HepG2 (cell line): ENCODE measurements around the gene LIPE.

ENCODE experiments used
- DNMT1 ChIP-seq: sonication (generic); formaldehyde crosslinking; IDR thresholded peaks from 2 replicates; pipeline ENCODE4 v1.5.1; 2020; ENCODE audit warnings: mild to moderate bottlenecking, missing genetic modification reagents
- KDM4B ChIP-seq: sonication (generic); formaldehyde crosslinking; IDR thresholded peaks from 2 replicates; pipeline ENCODE4 v1.4.0; 2020; ENCODE audit warnings: missing genetic modification reagents
- NFYB ChIP-seq: sonication (generic); formaldehyde crosslinking; IDR thresholded peaks from 2 replicates; pipeline ENCODE4 v1.4.0; 2020; ENCODE audit warnings: missing genetic modification reagents
- POLR2AphosphoS5 ChIP-seq: IDR thresholded peaks from 2 replicates; pipeline ENCODE4 v1.6.1; 2012; ENCODE audit warnings: low read depth, low read length
- ZNF264 ChIP-seq: sonication (generic); formaldehyde crosslinking; IDR thresholded peaks from 2 replicates; pipeline ENCODE4 v1.4.0; 2020; ENCODE audit warnings: missing genetic modification reagents
- ZSCAN31 ChIP-seq: sonication (generic); formaldehyde crosslinking; IDR thresholded peaks from 2 replicates; pipeline ENCODE4 v1.5.0; 2020; ENCODE audit warnings: low read depth, mild to moderate bottlenecking, missing genetic modification reagents
- TF ChIP-seq, protein P1 (sequence below): sonication (generic); formaldehyde crosslinking; IDR thresholded peaks from 2 replicates; pipeline ENCODE4 v1.5.0; 2020; ENCODE audit warnings: mild to moderate bottlenecking, missing genetic modification reagents, moderate library complexity

- no peak for TF ChIP-seq ZSCAN31 (CRISPR knock-in tag)
- TF ChIP-seq ZNF264 (CRISPR knock-in tag), result no peak
- no peak for TF ChIP-seq POLR2AphosphoS5
- no peak for TF ChIP-seq KDM4B (CRISPR knock-in tag)
- no peak for TF ChIP-seq NFYB (CRISPR knock-in tag)
- TF ChIP-seq, protein P1, sequence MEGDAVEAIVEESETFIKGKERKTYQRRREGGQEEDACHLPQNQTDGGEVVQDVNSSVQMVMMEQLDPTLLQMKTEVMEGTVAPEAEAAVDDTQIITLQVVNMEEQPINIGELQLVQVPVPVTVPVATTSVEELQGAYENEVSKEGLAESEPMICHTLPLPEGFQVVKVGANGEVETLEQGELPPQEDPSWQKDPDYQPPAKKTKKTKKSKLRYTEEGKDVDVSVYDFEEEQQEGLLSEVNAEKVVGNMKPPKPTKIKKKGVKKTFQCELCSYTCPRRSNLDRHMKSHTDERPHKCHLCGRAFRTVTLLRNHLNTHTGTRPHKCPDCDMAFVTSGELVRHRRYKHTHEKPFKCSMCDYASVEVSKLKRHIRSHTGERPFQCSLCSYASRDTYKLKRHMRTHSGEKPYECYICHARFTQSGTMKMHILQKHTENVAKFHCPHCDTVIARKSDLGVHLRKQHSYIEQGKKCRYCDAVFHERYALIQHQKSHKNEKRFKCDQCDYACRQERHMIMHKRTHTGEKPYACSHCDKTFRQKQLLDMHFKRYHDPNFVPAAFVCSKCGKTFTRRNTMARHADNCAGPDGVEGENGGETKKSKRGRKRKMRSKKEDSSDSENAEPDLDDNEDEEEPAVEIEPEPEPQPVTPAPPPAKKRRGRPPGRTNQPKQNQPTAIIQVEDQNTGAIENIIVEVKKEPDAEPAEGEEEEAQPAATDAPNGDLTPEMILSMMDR, result no peak
- no peak for TF ChIP-seq DNMT1 (CRISPR knock-in tag)
These were observed 24.6 kb downstream of the LIPE start for GRCh38 chr19:42402376-42403116.
